Measurements from ENCODE around the gene DNAJB2.

DNA sequence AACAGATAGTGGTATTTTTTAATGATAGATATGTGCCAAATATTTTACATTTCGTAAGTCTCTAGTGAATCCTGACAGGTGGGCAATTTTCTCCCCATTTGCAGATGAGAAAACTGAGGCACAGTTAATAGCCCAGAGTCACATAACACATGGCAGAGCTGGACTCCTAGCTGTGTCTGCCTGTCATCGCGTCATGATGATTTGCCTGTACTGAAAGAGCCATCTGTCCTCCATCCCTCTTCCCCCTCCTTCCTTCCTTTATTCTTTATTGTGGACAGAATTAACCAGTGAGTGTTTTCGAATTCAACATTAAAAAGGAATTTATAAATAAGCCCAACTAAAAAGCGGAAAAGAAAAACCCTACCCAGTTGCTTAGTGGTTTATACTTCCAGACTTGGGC lies 3.2 kb downstream of the DNAJB2 start:
- TF ChIP-seq EZH2phosphoT487 (IDR thresholded peaks at IDR 0.05; ENCODE audit: borderline replicate concordance): no peak
- TF ChIP-seq, protein P1, sequence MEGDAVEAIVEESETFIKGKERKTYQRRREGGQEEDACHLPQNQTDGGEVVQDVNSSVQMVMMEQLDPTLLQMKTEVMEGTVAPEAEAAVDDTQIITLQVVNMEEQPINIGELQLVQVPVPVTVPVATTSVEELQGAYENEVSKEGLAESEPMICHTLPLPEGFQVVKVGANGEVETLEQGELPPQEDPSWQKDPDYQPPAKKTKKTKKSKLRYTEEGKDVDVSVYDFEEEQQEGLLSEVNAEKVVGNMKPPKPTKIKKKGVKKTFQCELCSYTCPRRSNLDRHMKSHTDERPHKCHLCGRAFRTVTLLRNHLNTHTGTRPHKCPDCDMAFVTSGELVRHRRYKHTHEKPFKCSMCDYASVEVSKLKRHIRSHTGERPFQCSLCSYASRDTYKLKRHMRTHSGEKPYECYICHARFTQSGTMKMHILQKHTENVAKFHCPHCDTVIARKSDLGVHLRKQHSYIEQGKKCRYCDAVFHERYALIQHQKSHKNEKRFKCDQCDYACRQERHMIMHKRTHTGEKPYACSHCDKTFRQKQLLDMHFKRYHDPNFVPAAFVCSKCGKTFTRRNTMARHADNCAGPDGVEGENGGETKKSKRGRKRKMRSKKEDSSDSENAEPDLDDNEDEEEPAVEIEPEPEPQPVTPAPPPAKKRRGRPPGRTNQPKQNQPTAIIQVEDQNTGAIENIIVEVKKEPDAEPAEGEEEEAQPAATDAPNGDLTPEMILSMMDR (conservative IDR thresholded peaks at IDR 0.05; ENCODE audit: low read length): no peak
